GM12878 (cell line): ENCODE measurements around the gene LYPD5. TPM values are rescaled to one million over a fixed set of nuclear protein-coding genes. Genes with fewer than 3 reads are reported as not detected.

Source experiments
- ATAC-seq: fragments of 200-7000 bp; cut with Tn5 transposase; 3 replicates; pipeline ENCODE4 v1.9.1; 2020; ENCODE audit warnings: mild to moderate bottlenecking, moderate library complexity
- BruUV-seq: library from RNA; stranded (reverse); fragments of 400-500 nt; replicated peaks from 2 replicates; lab custom pipeline; 2021; lab: Mats Ljungman, UMichigan
- CTCF ChIA-PET: fragments of 300-600 bp; sonication (Branson Sonifier 250); formaldehyde crosslinking; extraction: SDS; loops from one replicate; lab custom pipeline; 2021; ENCODE audit warnings: inconsistent platforms; lab: Yijun Ruan, JAX
- POLR2A ChIA-PET: fragments of 350-600 bp; formaldehyde crosslinking; extraction: SDS; loops from one replicate; lab custom pipeline; 2021; ENCODE audit warnings: inconsistent platforms; lab: Charles Lee
- RAD21 ChIA-PET: fragments of 300-600 bp; sonication (Branson Sonifier 250); formaldehyde crosslinking; loops from one replicate; lab custom pipeline; 2023; ENCODE audit warnings: antibody characterized with exemption; ENCODE audit not compliant: unreplicated experiment; lab: Charles Lee
- SMC1A ChIA-PET: fragments of 300-600 bp; sonication (Branson Sonifier 250); formaldehyde crosslinking; loops from one replicate; lab custom pipeline; 2023; ENCODE audit not compliant: unreplicated experiment, uncharacterized antibody; lab: Charles Lee
- DNase-seq: peaks from one replicate; pipeline ENCODE4 v3.0.0-alpha.2; 2011; ENCODE audit warnings: low read depth, low spot score
- FAIRE-seq: peaks from 3 replicates; lab custom pipeline; 2011; peaks lifted over from hg19 to GRCh38; lab: Jason Lieb, UNC
- H2AFZ ChIP-seq: 2 replicates; pipeline ENCODE4 v1.6.0; 2011; ENCODE audit warnings: low read depth, low read length, control low read depth; ENCODE audit not compliant: control insufficient read depth
- H3K27ac ChIP-seq: 2 replicates; pipeline ENCODE4 v1.5.1; 2011; ENCODE audit warnings: control low read depth; ENCODE audit not compliant: control insufficient read depth, insufficient read depth
- H3K27me3 ChIP-seq, 2 experiments: replicated peaks in 1 of 2; 2 replicates each; pipeline versions ENCODE4 v1.6.0 to v1.6.1; 2011; ENCODE audit warnings: low read length in 1 of 2; ENCODE audit not compliant: control insufficient read depth in 2 of 2, insufficient read depth in 2 of 2
- H3K36me3 ChIP-seq, 2 experiments: 2 replicates each; pipeline ENCODE4 v1.5.1; 2011; ENCODE audit warnings: low read length in 1 of 2; ENCODE audit not compliant: control insufficient read depth in 2 of 2, insufficient read depth in 2 of 2
- H3K4me1 ChIP-seq: 2 replicates; pipeline ENCODE4 v1.6.1; 2011; ENCODE audit warnings: mild to moderate bottlenecking, low read length, moderate library complexity, mixed read lengths; ENCODE audit not compliant: control insufficient read depth, insufficient read depth
- H3K4me2 ChIP-seq: 2 replicates; pipeline ENCODE4 v1.6.0; 2011; ENCODE audit warnings: control low read depth; ENCODE audit not compliant: control insufficient read depth, insufficient read depth
- H3K4me3 ChIP-seq: fragments of 200-600 bp; sonication (generic); 2 replicates; pipeline ENCODE4 v1.5.1; 2016
- H3K79me2 ChIP-seq: 2 replicates; pipeline ENCODE4 v1.6.0; 2011; ENCODE audit warnings: low read length; ENCODE audit not compliant: control insufficient read depth, insufficient read depth
- H3K9ac ChIP-seq: 2 replicates; pipeline ENCODE4 v1.8.0; 2011; ENCODE audit warnings: low read length, control low read depth, mixed read lengths; ENCODE audit not compliant: control insufficient read depth, insufficient read depth
- H3K9me3 ChIP-seq: replicated peaks from 3 replicates; pipeline ENCODE4 v1.5.1; 2011; ENCODE audit warnings: mild to moderate bottlenecking, low read length; ENCODE audit not compliant: control insufficient read depth, insufficient read depth
- H4K20me1 ChIP-seq: 2 replicates; pipeline ENCODE4 v1.6.0; 2011; ENCODE audit not compliant: control insufficient read depth, insufficient read depth
- BHLHE40 ChIP-seq, 2 experiments: fragments of 450-650 bp in 1 of 2; IDR thresholded peaks; 2 replicates each; pipeline ENCODE4 v1.6.1; 2011 to 2017; ENCODE audit warnings: low read depth in 2 of 2, borderline replicate concordance in 1 of 2, improper control_type of control experiment in 1 of 2, low read length in 1 of 2, mild to moderate bottlenecking in 1 of 2
- BMI1 ChIP-seq: fragments of 450-650 bp; IDR thresholded peaks from 2 replicates; pipeline ENCODE4 v1.6.1; 2016; ENCODE audit warnings: mild to moderate bottlenecking, moderate library complexity, borderline replicate concordance
- CBX5 ChIP-seq: sonication (generic); IDR thresholded peaks from 2 replicates; pipeline ENCODE4 v1.6.1; 2016; ENCODE audit warnings: low read depth, moderate library complexity, mild to moderate bottlenecking, inconsistent platforms
- IKZF1 ChIP-seq: fragments of 450-650 bp; conservative IDR thresholded peaks from 2 replicates; pipeline ENCODE4 v1.6.1; 2017; ENCODE audit warnings: antibody characterized with exemption, mild to moderate bottlenecking
- MTA3 ChIP-seq: IDR thresholded peaks from 2 replicates; pipeline ENCODE4 v1.6.1; 2012; ENCODE audit warnings: low read length, inconsistent platforms, borderline replicate concordance
- NR2C1 ChIP-seq: fragments of 450-650 bp; IDR thresholded peaks from 2 replicates; pipeline ENCODE4 v1.6.1; 2017; ENCODE audit warnings: antibody characterized with exemption, mild to moderate bottlenecking, moderate library complexity
- RAD51 ChIP-seq: fragments of 450-650 bp; IDR thresholded peaks from 2 replicates; pipeline ENCODE4 v1.6.1; 2016; ENCODE audit warnings: moderate library complexity, mild to moderate bottlenecking, inconsistent platforms
- RCOR1 ChIP-seq: conservative IDR thresholded peaks from 2 replicates; pipeline ENCODE4 v1.6.1; 2012; ENCODE audit warnings: low read depth, low read length, improper control_type of control experiment
- SMARCA5 ChIP-seq: fragments of 450-650 bp; IDR thresholded peaks from 2 replicates; pipeline ENCODE4 v1.6.1; 2017; ENCODE audit warnings: mild to moderate bottlenecking
- SUZ12 ChIP-seq: fragments of 200-600 bp; sonication (generic); IDR thresholded peaks from one replicate; pipeline ENCODE4 v1.6.1; 2018; ENCODE audit warnings: antibody characterized with exemption, mild to moderate bottlenecking; ENCODE audit not compliant: unreplicated experiment
- ZNF622 ChIP-seq: fragments of 450-650 bp; IDR thresholded peaks from 2 replicates; pipeline ENCODE4 v1.6.1; 2017; ENCODE audit warnings: mild to moderate bottlenecking, inconsistent platforms
- WGBS: methylation state at CpG from one replicate; pipeline ENCODE4 v1.1.6; 2016; ENCODE audit warnings: low lambda C conversion rate; ENCODE audit not compliant: insufficient replicate concordance, insufficient coverage; ENCODE audit errors: missing lambda C conversion rate; 5-methylcytosine and 5-hydroxymethylcytosine counted together
- in situ Hi-C: fragments of 300-500 bp; cut with MboI; formaldehyde crosslinking; loops from 9 replicates; pipeline ENCODE4 v1.14.3; 2018; ENCODE audit warnings: mixed read lengths
- intact Hi-C: fragments of 100-400 bp; cut with micrococcal nuclease; formaldehyde crosslinking; loops from one replicate; pipeline ENCODE4 v1.14.2; 2022; ENCODE audit not compliant: unreplicated experiment
- polyA plus RNA-seq, 11 experiments: library from polyadenylated mRNA; depleted of rRNA in 4 of 11; unstranded in 6 of 11; stranded (reverse) in 5 of 11; fragments of >200 nt; fragmentation: Nextera tagmentation in 4 of 11; fragmentation: Illumina TruSeq in 1 of 11; extraction: Ambion mirVana in 4 of 11; extraction: Trizol in 1 of 11; gene quantifications; 1 replicate in 1 of 11; 2 replicates in 10 of 11; pipeline versions ENCODE4 v1.2.1 to v1.2.3, GENCODE V29; 2011 to 2016; ENCODE audit warnings: inconsistent platforms in 2 of 11, missing spikeins in 2 of 11, low read depth in 1 of 11
- total RNA-seq, 4 experiments: library from RNA; depleted of rRNA in 3 of 4; stranded (reverse); fragments of >200 nt in 3 of 4; fragmentation: Illumina TruSeq in 1 of 4; extraction: Trizol in 1 of 4; gene quantifications; 2 replicates each; pipeline versions ENCODE4 v1.2.1 to v1.2.3, GENCODE V29; 2013 to 2021
- TF ChIP-seq, protein P1 (sequence below): IDR thresholded peaks from 2 replicates; pipeline ENCODE4 v1.6.1; 2012; ENCODE audit warnings: low read depth, low read length, improper control_type of control experiment
- TF ChIP-seq, protein P2 (sequence below): fragments of 450-650 bp; formaldehyde crosslinking; IDR thresholded peaks from 2 replicates; pipeline ENCODE4 v1.5.0; 2022; ENCODE audit warnings: mild to moderate bottlenecking, missing genetic modification characterization

Gene LYPD5
- total and polyA plus RNA-seq, 10 of the 15 experiments (the other 5 are each of a cell fraction or from before 2014, with no cell fraction given) = 0.04 to 2.2 (median 0.69) TPM; not detected in 1

DNA sequence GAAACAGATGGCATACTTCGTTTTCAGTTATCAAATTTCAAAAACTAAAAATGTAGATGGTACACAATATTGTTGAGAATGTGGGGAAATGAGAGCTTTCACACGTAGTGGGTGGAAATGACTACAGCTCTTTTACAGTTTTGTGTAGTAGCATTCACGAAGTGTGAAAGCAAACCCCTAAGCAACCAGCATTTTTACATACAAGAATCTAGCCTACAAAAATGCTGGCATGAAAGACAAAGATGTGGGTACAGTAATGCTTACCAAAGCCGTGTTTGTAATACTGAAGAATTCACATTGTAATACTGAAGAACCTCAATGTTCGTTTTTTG lies 18.6 kb upstream of the LYPD5 start:
- TF ChIP-seq SMARCA5 = no peak
- no peak for TF ChIP-seq CBX5
- TF ChIP-seq IKZF1 = no peak
- no peak for TF ChIP-seq ZNF622
- TF ChIP-seq, protein P1, sequence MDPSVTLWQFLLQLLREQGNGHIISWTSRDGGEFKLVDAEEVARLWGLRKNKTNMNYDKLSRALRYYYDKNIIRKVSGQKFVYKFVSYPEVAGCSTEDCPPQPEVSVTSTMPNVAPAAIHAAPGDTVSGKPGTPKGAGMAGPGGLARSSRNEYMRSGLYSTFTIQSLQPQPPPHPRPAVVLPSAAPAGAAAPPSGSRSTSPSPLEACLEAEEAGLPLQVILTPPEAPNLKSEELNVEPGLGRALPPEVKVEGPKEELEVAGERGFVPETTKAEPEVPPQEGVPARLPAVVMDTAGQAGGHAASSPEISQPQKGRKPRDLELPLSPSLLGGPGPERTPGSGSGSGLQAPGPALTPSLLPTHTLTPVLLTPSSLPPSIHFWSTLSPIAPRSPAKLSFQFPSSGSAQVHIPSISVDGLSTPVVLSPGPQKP = no peak
- TF ChIP-seq RAD51 = no peak
- TF ChIP-seq NR2C1 = no peak
- TF ChIP-seq, protein P2, sequence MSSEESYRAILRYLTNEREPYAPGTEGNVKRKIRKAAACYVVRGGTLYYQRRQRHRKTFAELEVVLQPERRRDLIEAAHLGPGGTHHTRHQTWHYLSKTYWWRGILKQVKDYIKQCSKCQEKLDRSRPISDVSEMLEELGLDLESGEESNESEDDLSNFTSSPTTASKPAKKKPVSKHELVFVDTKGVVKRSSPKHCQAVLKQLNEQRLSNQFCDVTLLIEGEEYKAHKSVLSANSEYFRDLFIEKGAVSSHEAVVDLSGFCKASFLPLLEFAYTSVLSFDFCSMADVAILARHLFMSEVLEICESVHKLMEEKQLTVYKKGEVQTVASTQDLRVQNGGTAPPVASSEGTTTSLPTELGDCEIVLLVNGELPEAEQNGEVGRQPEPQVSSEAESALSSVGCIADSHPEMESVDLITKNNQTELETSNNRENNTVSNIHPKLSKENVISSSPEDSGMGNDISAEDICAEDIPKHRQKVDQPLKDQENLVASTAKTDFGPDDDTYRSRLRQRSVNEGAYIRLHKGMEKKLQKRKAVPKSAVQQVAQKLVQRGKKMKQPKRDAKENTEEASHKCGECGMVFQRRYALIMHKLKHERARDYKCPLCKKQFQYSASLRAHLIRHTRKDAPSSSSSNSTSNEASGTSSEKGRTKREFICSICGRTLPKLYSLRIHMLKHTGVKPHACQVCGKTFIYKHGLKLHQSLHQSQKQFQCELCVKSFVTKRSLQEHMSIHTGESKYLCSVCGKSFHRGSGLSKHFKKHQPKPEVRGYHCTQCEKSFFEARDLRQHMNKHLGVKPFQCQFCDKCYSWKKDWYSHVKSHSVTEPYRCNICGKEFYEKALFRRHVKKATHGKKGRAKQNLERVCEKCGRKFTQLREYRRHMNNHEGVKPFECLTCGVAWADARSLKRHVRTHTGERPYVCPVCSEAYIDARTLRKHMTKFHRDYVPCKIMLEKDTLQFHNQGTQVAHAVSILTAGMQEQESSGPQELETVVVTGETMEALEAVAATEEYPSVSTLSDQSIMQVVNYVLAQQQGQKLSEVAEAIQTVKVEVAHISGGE = no peak
- TF ChIP-seq SUZ12 = no peak
- TF ChIP-seq MTA3 = no peak
- TF ChIP-seq BHLHE40 (IDR thresholded peaks at IDR 0.05; ENCODE audit: borderline replicate concordance in 1 of 2, low read depth in 2 of 2, low read length in 1 of 2) = no peak
- no peak for TF ChIP-seq BMI1
- no peak for TF ChIP-seq RCOR1
- H3K4me3 ChIP-seq = no peak overlapping the region
- 18% methylated on average over 5 of the region's 5 CpGs for WGBS
- H3K27me3 ChIP-seq = no peaks in the 10 kb centered on the region; a peak in 1 of 4 replicates
- H3K36me3 ChIP-seq = no peaks in the 10 kb centered on the region
- H3K9me3 ChIP-seq = peaks cover 3% of the 10 kb centered on the region; the same call in 2 of the 3 replicates
- no peaks in the 10 kb centered on the region for H4K20me1 ChIP-seq
- CTCF ChIA-PET = interaction anchor here (1.0 kb wide), 1 partner anchor 11 kb away, joined by 4 read pairs; no protein-coding TSS in a partner anchor
- POLR2A ChIA-PET = no interaction called here
- no TSS peak for BruUV-seq
- SMC1A ChIA-PET = interaction anchor here (1.0 to 1.3 kb wide), 3 partner anchors 11 to 152 kb away, joined by 3 to 4 read pairs (median 3); no protein-coding TSS in a partner anchor
- in situ Hi-C loops = no loop called here
- FAIRE-seq = no peak
- no peak for DNase-seq
- no peaks in the 10 kb centered on the region for H3K4me1 ChIP-seq
- H3K27ac ChIP-seq = no peak overlapping the region
- H3K9ac ChIP-seq = no peak overlapping the region
- ATAC-seq = no peak
- H3K4me2 ChIP-seq = no peak overlapping the region; the same call in 1 of the 2 replicates
- RAD21 ChIA-PET = no interaction called here
- intact Hi-C loops = no loop called here
- no peak overlapping the region for H2AFZ ChIP-seq
- no peaks in the 10 kb centered on the region for H3K79me2 ChIP-seq
